ENCODE data around the gene MYO5B. TPM values are rescaled to one million over a fixed set of nuclear protein-coding genes. Genes with fewer than 3 reads are reported as not detected.

MYO5B gene
- polyA plus RNA-seq, 1 of the 3 experiments (the other 2 are of a cell fraction) = 1.3 TPM

DNA sequence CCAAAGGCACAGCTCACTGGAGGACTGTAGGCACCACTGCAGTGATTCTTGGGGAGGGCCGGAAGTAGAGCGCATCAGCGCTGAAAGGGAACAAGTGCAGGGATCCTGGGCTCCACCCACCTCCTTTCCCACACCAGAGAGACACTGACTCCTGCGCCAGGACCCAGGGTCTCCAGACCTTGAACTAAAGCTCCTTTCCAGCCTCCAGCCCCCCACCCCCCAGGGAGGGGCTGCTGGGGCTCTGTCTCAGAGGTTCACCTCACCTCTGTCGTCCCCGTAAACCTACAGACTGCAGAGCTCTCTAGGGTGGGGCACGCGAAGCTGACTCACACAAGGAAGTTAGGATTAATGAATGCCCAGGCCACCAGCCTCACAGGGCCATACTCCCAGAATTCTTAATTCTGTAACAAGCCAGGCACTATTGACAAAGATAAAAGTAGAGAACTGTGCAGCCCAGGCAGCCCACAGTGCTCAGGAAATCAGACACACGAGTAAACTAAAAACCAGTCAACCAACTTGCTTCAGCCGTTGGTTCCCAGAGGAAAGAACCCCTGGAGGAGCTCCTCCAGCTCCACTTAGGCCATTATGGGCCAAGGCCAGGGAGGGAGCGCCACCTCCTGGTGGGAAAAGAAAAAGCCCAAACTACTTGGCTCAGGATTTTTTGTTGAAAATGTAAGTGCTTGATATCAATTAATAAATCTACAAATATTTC lies 336.5 kb downstream of the MYO5B start:
- no peaks in the 10 kb centered on the region for H3K9me2 ChIP-seq
- no peaks in the 10 kb centered on the region for H3K79me2 ChIP-seq (ENCODE audit: insufficient read depth)
- peak overlapping the region; percentile 85 for H2AFZ ChIP-seq (ENCODE audit: low read depth)
- H3K36me3 ChIP-seq (replicated peaks in 1 of 2; ENCODE audit: control insufficient read depth in 1 of 2, insufficient read depth in 2 of 2, low read length in 1 of 2) = no peaks in the 10 kb centered on the region
- ChIA-PET POLR2A (interaction anchor here (1.1 kb wide), 1 partner anchor 45 kb away, joined by 4 read pairs; no protein-coding TSS in a partner anchor), CTCF (interaction anchor here (0.6 to 15.8 kb wide), 53 partner anchors 10 to 607 kb away, joined by 3 to 254 read pairs (median 5); partner anchors contain the start of genes DYM, LIPG and MBD1)
- no peak overlapping the region for H3K9ac ChIP-seq
- H3K9me3 ChIP-seq = no peaks in the 10 kb centered on the region
- H3F3A ChIP-seq (replicated peaks; ENCODE audit: insufficient read depth) = no peaks in the 10 kb centered on the region
- H3K4me1 ChIP-seq (ENCODE audit: control insufficient read depth in 1 of 2, insufficient read depth in 2 of 2, low read depth in 1 of 2, low read length in 1 of 2) = peaks cover 0 to 3% of the 10 kb centered on the region in 2 experiments; a peak in 2 of 4 replicates
- no peaks in the 10 kb centered on the region for H4K20me1 ChIP-seq (ENCODE audit: insufficient read depth)
- H3K27ac ChIP-seq (ENCODE audit: low read depth in 2 of 2, low read length in 1 of 2) = no peak overlapping the region
- no peaks in the 10 kb centered on the region for H3K27me3 ChIP-seq (ENCODE audit: insufficient read depth)
- H3K4me2 ChIP-seq = peak overlapping the region; percentile 10; the same call in 1 of the 2 replicates
- peak; percentile 83 for DNase-seq
- TF ChIP-seq SMC3 (IDR thresholded peaks at IDR 0.05; ENCODE audit: low read depth, low read length) (peak; percentile 92), FOSL2 (IDR thresholded peaks at IDR 0.05; ENCODE audit: borderline replicate concordance, low read depth) (0 out of 2 replicates have a peak, but pooled peaks have one; percentile 1), RAD21 (IDR thresholded peaks at IDR 0.05; ENCODE audit: low read length) (peak; percentile 97), GATA2 (CRISPR knock-in tag; IDR thresholded peaks at IDR 0.05) (no peak), RCOR1 (IDR thresholded peaks at IDR 0.05; ENCODE audit: low read length) (peak; percentile 49; the same call in 1 of the 2 replicates)
- TF ChIP-seq, protein P1, sequence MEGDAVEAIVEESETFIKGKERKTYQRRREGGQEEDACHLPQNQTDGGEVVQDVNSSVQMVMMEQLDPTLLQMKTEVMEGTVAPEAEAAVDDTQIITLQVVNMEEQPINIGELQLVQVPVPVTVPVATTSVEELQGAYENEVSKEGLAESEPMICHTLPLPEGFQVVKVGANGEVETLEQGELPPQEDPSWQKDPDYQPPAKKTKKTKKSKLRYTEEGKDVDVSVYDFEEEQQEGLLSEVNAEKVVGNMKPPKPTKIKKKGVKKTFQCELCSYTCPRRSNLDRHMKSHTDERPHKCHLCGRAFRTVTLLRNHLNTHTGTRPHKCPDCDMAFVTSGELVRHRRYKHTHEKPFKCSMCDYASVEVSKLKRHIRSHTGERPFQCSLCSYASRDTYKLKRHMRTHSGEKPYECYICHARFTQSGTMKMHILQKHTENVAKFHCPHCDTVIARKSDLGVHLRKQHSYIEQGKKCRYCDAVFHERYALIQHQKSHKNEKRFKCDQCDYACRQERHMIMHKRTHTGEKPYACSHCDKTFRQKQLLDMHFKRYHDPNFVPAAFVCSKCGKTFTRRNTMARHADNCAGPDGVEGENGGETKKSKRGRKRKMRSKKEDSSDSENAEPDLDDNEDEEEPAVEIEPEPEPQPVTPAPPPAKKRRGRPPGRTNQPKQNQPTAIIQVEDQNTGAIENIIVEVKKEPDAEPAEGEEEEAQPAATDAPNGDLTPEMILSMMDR (IDR thresholded peaks at IDR 0.05) = peak; percentile 97
- TF ChIP-seq, protein P2, sequence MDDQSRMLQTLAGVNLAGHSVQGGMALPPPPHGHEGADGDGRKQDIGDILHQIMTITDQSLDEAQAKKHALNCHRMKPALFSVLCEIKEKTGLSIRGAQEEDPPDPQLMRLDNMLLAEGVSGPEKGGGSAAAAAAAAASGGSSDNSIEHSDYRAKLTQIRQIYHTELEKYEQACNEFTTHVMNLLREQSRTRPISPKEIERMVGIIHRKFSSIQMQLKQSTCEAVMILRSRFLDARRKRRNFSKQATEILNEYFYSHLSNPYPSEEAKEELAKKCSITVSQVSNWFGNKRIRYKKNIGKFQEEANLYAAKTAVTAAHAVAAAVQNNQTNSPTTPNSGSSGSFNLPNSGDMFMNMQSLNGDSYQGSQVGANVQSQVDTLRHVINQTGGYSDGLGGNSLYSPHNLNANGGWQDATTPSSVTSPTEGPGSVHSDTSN (IDR thresholded peaks at IDR 0.05) = no peak
- peak overlapping the region in 1 of 2 experiments; percentile 30; a peak in 1 of 4 replicates for H3K4me3 ChIP-seq (ENCODE audit: low read depth in 2 of 2, low read length in 1 of 2)
- WGBS (ENCODE audit: low lambda C conversion rate) = 70% methylated on average over 11 of the region's 11 CpGs

DNA sequence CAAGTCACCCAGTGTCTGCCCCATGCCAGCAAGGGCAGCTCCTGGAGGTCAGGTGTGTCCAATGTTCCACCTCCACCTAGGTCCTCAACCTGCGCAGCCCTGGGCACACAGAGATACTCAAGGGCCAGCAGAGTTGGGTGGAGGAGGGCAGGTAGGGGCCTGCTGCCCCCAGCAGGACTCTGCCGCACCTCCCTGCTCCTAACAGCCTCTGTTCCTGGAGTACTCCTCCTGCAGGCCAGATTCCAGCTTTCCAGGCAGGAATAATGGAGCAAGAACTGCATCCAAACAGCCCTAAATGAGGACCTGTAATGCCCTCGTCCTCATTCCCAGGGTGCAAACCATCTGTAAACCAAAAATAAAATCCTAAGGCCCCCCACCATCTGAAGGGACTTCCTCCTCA lies 337.2 kb downstream of the MYO5B start:
- no peaks in the 10 kb centered on the region for H3K9me2 ChIP-seq
- WGBS (ENCODE audit: low lambda C conversion rate) = 50% methylated on average over 1 of the region's 3 CpGs
- ChIA-PET POLR2A (interaction anchor here (1.1 kb wide), 1 partner anchor 44 kb away, joined by 4 read pairs; no protein-coding TSS in a partner anchor), CTCF (interaction anchor here (0.6 to 15.8 kb wide), 26 partner anchors 9 to 606 kb away, joined by 3 to 254 read pairs (median 6); partner anchors contain the start of gene LIPG)
- H3K4me2 ChIP-seq = no peak overlapping the region
- no peak overlapping the region for H3K27ac ChIP-seq (ENCODE audit: low read depth in 2 of 2, low read length in 1 of 2)
- no peak overlapping the region for H3K9ac ChIP-seq
- H3F3A ChIP-seq (replicated peaks; ENCODE audit: insufficient read depth) = no peaks in the 10 kb centered on the region
- H3K9me3 ChIP-seq = no peaks in the 10 kb centered on the region
- no peaks in the 10 kb centered on the region for H4K20me1 ChIP-seq (ENCODE audit: insufficient read depth)
- no peaks in the 10 kb centered on the region for H3K27me3 ChIP-seq (ENCODE audit: insufficient read depth)
- H3K4me3 ChIP-seq (ENCODE audit: low read depth in 2 of 2, low read length in 1 of 2) = no peak overlapping the region
- H3K36me3 ChIP-seq (replicated peaks in 1 of 2; ENCODE audit: control insufficient read depth in 1 of 2, insufficient read depth in 2 of 2, low read length in 1 of 2) = no peaks in the 10 kb centered on the region
- H3K4me1 ChIP-seq (ENCODE audit: control insufficient read depth in 1 of 2, insufficient read depth in 2 of 2, low read depth in 1 of 2, low read length in 1 of 2) = peaks cover 0 to 3% of the 10 kb centered on the region in 2 experiments; a peak in 2 of 4 replicates
- no peak overlapping the region for H2AFZ ChIP-seq (ENCODE audit: low read depth)
- H3K79me2 ChIP-seq (ENCODE audit: insufficient read depth) = no peaks in the 10 kb centered on the region
- no peak for DNase-seq
- TF ChIP-seq, protein P3, sequence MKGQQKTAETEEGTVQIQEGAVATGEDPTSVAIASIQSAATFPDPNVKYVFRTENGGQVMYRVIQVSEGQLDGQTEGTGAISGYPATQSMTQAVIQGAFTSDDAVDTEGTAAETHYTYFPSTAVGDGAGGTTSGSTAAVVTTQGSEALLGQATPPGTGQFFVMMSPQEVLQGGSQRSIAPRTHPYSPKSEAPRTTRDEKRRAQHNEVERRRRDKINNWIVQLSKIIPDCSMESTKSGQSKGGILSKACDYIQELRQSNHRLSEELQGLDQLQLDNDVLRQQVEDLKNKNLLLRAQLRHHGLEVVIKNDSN (IDR thresholded peaks at IDR 0.05; ENCODE audit: borderline replicate concordance, low read depth) = no peak
- TF ChIP-seq, protein P4, sequence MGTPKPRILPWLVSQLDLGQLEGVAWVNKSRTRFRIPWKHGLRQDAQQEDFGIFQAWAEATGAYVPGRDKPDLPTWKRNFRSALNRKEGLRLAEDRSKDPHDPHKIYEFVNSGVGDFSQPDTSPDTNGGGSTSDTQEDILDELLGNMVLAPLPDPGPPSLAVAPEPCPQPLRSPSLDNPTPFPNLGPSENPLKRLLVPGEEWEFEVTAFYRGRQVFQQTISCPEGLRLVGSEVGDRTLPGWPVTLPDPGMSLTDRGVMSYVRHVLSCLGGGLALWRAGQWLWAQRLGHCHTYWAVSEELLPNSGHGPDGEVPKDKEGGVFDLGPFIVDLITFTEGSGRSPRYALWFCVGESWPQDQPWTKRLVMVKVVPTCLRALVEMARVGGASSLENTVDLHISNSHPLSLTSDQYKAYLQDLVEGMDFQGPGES (IDR thresholded peaks at IDR 0.05; ENCODE audit: low read depth, low read length) = no peak
- TF ChIP-seq, protein P2 (IDR thresholded peaks at IDR 0.05) = no peak
- TF ChIP-seq EZH2phosphoT487 (IDR thresholded peaks at IDR 0.05; ENCODE audit: borderline replicate concordance, low read depth) = no peak
- no peak for TF ChIP-seq TAF1 (IDR thresholded peaks at IDR 0.05; ENCODE audit: borderline replicate concordance, low read depth, low read length)
- TF ChIP-seq MXI1 (IDR thresholded peaks at IDR 0.05; ENCODE audit: low read depth, low read length) = no peak
- TF ChIP-seq TEAD4 (IDR thresholded peaks at IDR 0.05; ENCODE audit: borderline replicate concordance, insufficient read depth) = no peak
- TF ChIP-seq SMC3 (IDR thresholded peaks at IDR 0.05; ENCODE audit: low read depth, low read length) = no peak
- no peak for TF ChIP-seq GABPA (IDR thresholded peaks at IDR 0.05; ENCODE audit: low read depth)
- TF ChIP-seq RCOR1 (IDR thresholded peaks at IDR 0.05; ENCODE audit: low read length) = no peak
- no peak for TF ChIP-seq RFX5 (IDR thresholded peaks at IDR 0.05; ENCODE audit: low read length)
- TF ChIP-seq GATA2 (CRISPR knock-in tag; IDR thresholded peaks at IDR 0.05) = no peak
- no peak for TF ChIP-seq ELF1 (IDR thresholded peaks at IDR 0.05)
- TF ChIP-seq, protein P5, sequence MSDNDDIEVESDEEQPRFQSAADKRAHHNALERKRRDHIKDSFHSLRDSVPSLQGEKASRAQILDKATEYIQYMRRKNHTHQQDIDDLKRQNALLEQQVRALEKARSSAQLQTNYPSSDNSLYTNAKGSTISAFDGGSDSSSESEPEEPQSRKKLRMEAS (IDR thresholded peaks at IDR 0.05; ENCODE audit: low read depth) = no peak
- TF ChIP-seq FOSL2 (IDR thresholded peaks at IDR 0.05; ENCODE audit: borderline replicate concordance, low read depth) = no peak

All from SK-N-SH (cell line).